Measurements from ENCODE around the gene TFAP2E.

- TF ChIP-seq SRF (IDR thresholded peaks at IDR 0.05; ENCODE audit: low read depth) (no peak), CTCF (IDR thresholded peaks at IDR 0.05 in 2 of 3, conservative IDR thresholded peaks at IDR 0.05 in 1 of 3; ENCODE audit: borderline replicate concordance in 1 of 3, insufficient read depth in 1 of 3, low read depth in 2 of 3, low read length in 2 of 3) (no peak)
- TF ChIP-seq, protein P1, sequence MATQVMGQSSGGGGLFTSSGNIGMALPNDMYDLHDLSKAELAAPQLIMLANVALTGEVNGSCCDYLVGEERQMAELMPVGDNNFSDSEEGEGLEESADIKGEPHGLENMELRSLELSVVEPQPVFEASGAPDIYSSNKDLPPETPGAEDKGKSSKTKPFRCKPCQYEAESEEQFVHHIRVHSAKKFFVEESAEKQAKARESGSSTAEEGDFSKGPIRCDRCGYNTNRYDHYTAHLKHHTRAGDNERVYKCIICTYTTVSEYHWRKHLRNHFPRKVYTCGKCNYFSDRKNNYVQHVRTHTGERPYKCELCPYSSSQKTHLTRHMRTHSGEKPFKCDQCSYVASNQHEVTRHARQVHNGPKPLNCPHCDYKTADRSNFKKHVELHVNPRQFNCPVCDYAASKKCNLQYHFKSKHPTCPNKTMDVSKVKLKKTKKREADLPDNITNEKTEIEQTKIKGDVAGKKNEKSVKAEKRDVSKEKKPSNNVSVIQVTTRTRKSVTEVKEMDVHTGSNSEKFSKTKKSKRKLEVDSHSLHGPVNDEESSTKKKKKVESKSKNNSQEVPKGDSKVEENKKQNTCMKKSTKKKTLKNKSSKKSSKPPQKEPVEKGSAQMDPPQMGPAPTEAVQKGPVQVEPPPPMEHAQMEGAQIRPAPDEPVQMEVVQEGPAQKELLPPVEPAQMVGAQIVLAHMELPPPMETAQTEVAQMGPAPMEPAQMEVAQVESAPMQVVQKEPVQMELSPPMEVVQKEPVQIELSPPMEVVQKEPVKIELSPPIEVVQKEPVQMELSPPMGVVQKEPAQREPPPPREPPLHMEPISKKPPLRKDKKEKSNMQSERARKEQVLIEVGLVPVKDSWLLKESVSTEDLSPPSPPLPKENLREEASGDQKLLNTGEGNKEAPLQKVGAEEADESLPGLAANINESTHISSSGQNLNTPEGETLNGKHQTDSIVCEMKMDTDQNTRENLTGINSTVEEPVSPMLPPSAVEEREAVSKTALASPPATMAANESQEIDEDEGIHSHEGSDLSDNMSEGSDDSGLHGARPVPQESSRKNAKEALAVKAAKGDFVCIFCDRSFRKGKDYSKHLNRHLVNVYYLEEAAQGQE (IDR thresholded peaks at IDR 0.05; ENCODE audit: low read depth), result no peak
Observed at GRCh38 chr1:35536556-35537162, 36.5 kb upstream of the TFAP2E start.

Measured in HCT116 (cell line).